HEK293T (cell line): ENCODE results near the gene PRKAR2A.

ENCODE experiments used
- CTCF ChIA-PET: fragments of 350-600 bp; formaldehyde crosslinking; extraction: SDS; loops from one replicate; lab custom pipeline; 2021; ENCODE audit warnings: antibody characterized with exemption, inconsistent platforms; lab: Yijun Ruan, JAX
- POLR2A ChIA-PET: fragments of 350-600 bp; formaldehyde crosslinking; extraction: SDS; loops from one replicate; lab custom pipeline; 2020; ENCODE audit warnings: antibody characterized with exemption, inconsistent platforms; lab: Yijun Ruan, JAX
- DNase-seq: peaks from one replicate; pipeline ENCODE4 v3.0.0; 2012; ENCODE audit warnings: mixed read lengths; ENCODE audit errors: extremely low spot score
- ARNT ChIP-seq: fragments of 450-650 bp; IDR thresholded peaks from 2 replicates; pipeline ENCODE4 v1.6.1; 2017; ENCODE audit warnings: mild to moderate bottlenecking
- BHLHE40 ChIP-seq: fragments of 450-650 bp; IDR thresholded peaks from 2 replicates; pipeline ENCODE4 v1.6.1; 2016; ENCODE audit warnings: mild to moderate bottlenecking, moderate library complexity, borderline replicate concordance
- CTBP1 ChIP-seq: fragments of 450-650 bp; IDR thresholded peaks from 2 replicates; pipeline ENCODE4 v1.6.1; 2016; ENCODE audit warnings: borderline replicate concordance
- ELF4 ChIP-seq: fragments of 450-650 bp; IDR thresholded peaks from 2 replicates; pipeline ENCODE4 v1.6.1; 2017; ENCODE audit warnings: antibody characterized with exemption
- FOXA1 ChIP-seq: fragments of 450-650 bp; IDR thresholded peaks from 2 replicates; pipeline ENCODE4 v1.6.1; 2016; ENCODE audit warnings: mild to moderate bottlenecking
- FOXK2 ChIP-seq: fragments of 450-650 bp; IDR thresholded peaks from 2 replicates; pipeline ENCODE4 v1.6.1; 2016; ENCODE audit warnings: mild to moderate bottlenecking
- FOXM1 ChIP-seq: fragments of 450-650 bp; IDR thresholded peaks from 2 replicates; pipeline ENCODE4 v1.6.1; 2017; ENCODE audit warnings: mild to moderate bottlenecking, borderline replicate concordance
- HDGF ChIP-seq: fragments of 450-650 bp; IDR thresholded peaks from 2 replicates; pipeline ENCODE4 v1.6.1; 2017; ENCODE audit warnings: antibody characterized with exemption, borderline replicate concordance
- L3MBTL2 ChIP-seq: fragments of 450-650 bp; conservative IDR thresholded peaks from 2 replicates; pipeline ENCODE4 v1.6.1; 2016; ENCODE audit warnings: mild to moderate bottlenecking
- LEF1 ChIP-seq: fragments of 450-650 bp; IDR thresholded peaks from 2 replicates; pipeline ENCODE4 v1.6.1; 2017; ENCODE audit warnings: mild to moderate bottlenecking, borderline replicate concordance
- NFRKB ChIP-seq: fragments of 450-650 bp; IDR thresholded peaks from 2 replicates; pipeline ENCODE4 v1.6.1; 2016; ENCODE audit warnings: mild to moderate bottlenecking, moderate library complexity
- SP1 ChIP-seq: fragments of 450-650 bp; IDR thresholded peaks from 2 replicates; pipeline ENCODE4 v1.6.1; 2017
- SUZ12 ChIP-seq: fragments of 450-650 bp; IDR thresholded peaks from 2 replicates; pipeline ENCODE4 v1.6.1; 2016; ENCODE audit warnings: mild to moderate bottlenecking
- TARDBP ChIP-seq: fragments of 450-650 bp; IDR thresholded peaks from 2 replicates; pipeline ENCODE4 v1.6.1; 2016
- ZNF384 ChIP-seq: fragments of 450-650 bp; IDR thresholded peaks from 2 replicates; pipeline ENCODE4 v1.6.1; 2016
- TF ChIP-seq, protein P1 (sequence below): fragments of 450-650 bp; IDR thresholded peaks from 2 replicates; pipeline ENCODE4 v1.6.1; 2016

The PRKAR2A gene

DNA sequence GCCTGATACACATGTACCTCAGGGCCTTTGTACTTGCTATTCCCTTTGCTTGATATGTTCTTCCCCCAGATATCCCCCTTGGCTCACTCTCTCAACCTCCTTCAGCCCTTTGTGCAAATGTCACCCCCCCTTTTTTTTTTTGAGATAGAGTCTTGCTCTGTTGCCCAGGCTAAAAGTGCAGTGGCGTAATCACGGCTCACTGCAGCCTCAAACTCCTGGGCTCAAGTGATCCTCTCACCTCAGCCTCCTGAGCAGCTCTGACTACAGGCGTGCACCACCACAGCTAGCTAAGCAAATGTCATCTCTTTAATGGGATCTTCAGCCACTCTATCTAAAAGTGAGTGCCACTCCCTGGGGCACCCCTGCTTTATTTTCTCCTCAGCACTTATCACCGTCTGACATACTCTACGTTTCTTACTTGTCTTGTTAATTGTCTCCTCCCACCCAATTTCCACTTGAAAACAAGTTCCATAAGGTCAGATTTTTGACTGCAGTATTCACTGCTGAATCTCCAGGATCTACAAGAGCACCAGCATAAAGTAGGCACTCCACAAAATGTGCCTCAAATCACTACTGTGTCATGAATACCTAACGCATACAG lies 145.3 kb downstream of the PRKAR2A start:
- DNase-seq: no peak
- CTCF ChIA-PET: interaction anchor here (0.7 kb wide), 1 partner anchor 270 kb away, joined by 3 read pairs; no protein-coding TSS in a partner anchor
- TF ChIP-seq ELF4 (no peak), FOXA1 (no peak), FOXM1 (no peak), ARNT (no peak), NFRKB (no peak)
- POLR2A ChIA-PET: interaction anchor here (0.9 kb wide), 1 partner anchor 15 kb away, joined by 3 read pairs; no protein-coding TSS in a partner anchor

DNA sequence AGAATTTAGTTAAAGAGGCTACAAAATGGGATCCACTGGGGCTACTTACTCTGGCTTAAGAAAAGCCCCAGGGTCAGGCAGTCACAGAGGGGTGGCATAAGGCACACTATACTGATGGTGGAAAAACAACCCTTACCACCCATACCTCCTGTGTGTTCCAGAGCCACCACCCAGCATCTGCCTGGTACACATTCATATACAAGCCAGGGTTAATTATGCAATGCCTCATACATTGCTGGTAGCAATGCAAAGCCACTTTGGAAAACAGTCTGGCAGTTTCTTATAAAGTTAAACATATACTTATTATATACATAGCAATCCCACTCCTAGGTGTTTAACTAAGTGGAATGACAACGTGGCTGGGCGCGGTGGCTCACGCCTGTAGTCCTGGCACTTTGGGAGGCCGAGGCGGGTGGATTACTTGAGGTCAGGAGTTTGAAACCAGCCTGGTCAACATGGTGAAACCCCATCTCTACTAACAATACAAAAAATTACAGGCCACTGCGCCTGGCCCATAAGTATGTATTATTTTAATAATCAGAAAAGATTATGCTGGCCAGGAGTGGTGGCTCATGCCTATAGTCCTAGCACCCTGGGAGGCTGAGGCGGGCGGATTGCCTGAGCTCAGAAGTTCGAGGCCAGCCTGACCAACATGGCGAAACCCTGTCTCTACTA lies 146.8 kb downstream of the PRKAR2A start:
- POLR2A ChIA-PET: interaction anchor here (1.2 kb wide), 1 partner anchor 16 kb away, joined by 3 read pairs; the partner anchor contains the start of gene IP6K2

DNA sequence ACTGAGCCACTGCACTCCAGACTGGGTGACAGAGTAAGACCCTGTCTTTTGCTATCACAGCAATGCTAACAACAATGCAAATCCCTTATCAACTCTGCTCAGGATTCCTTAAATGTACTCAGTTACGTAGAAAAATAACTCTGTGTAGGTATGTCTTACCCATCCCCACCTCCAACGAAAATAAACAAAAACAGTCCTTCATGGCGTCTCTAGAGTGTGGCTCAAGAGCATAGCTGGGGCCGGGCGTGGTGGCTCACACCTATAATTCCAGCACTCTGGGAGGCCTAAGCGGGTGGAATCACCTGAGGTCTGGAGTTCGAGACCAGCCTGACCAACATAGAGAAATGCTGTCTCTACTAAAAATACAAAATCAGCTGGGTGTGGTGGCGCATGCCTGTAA lies 148.8 kb downstream of the PRKAR2A start:
- CTCF ChIA-PET: no interaction called here
- DNase-seq: no peak
- POLR2A ChIA-PET: interaction anchor here (0.9 to 1.4 kb wide), 2 partner anchors 18 kb away, joined by 3 to 4 read pairs; partner anchors contain the start of gene IP6K2
- no peak for TF ChIP-seq BHLHE40
- no peak for TF ChIP-seq L3MBTL2
- no peak for TF ChIP-seq LEF1
- TF ChIP-seq FOXA1: no peak
- no peak for TF ChIP-seq ZNF384
- no peak for TF ChIP-seq HDGF
- no peak for TF ChIP-seq FOXM1
- TF ChIP-seq SUZ12: no peak
- TF ChIP-seq SP1: no peak
- TF ChIP-seq, protein P1, sequence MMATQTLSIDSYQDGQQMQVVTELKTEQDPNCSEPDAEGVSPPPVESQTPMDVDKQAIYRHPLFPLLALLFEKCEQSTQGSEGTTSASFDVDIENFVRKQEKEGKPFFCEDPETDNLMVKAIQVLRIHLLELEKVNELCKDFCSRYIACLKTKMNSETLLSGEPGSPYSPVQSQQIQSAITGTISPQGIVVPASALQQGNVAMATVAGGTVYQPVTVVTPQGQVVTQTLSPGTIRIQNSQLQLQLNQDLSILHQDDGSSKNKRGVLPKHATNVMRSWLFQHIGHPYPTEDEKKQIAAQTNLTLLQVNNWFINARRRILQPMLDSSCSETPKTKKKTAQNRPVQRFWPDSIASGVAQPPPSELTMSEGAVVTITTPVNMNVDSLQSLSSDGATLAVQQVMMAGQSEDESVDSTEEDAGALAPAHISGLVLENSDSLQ: no peak
- no peak for TF ChIP-seq FOXK2
- TF ChIP-seq ELF4: no peak
- TF ChIP-seq CTBP1: no peak
- no peak for TF ChIP-seq TARDBP
- TF ChIP-seq ARNT: no peak
- TF ChIP-seq NFRKB: no peak

More for the DNA sequence above, 146.8 kb downstream of the PRKAR2A start:
- DNase-seq: no peak
- no peak for TF ChIP-seq HDGF
- TF ChIP-seq FOXA1: no peak
- TF ChIP-seq L3MBTL2: no peak
- no peak for TF ChIP-seq FOXM1
- no peak for TF ChIP-seq SUZ12
- TF ChIP-seq LEF1: no peak
- TF ChIP-seq ARNT: no peak
- no peak for TF ChIP-seq CTBP1
- TF ChIP-seq FOXK2: no peak
- no peak for TF ChIP-seq TARDBP
- TF ChIP-seq BHLHE40: no peak
- no peak for TF ChIP-seq ELF4
- TF ChIP-seq SP1: no peak
- no peak for TF ChIP-seq ZNF384
- TF ChIP-seq, protein P1: no peak
- no peak for TF ChIP-seq NFRKB
- CTCF ChIA-PET: no interaction called here

DNA sequence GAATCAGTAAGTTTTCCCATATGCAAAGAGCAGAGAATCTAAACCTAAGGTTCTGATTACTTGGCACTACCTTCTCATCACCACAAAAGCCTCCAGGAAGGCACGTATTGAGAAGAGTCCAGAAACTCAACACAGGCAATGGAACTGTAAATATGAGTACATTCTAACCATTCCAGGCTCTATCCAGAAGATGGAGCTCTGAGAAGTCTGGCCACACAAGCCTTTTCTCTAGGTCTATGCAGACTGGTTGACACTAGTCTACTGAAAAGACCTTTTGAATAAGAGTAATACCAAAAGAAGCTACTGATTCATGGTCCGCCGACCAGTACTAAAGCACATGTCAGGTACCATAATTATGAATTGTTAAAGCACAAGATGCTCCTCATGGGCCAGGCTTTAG lies 149.7 kb downstream of the PRKAR2A start:
- ChIA-PET POLR2A (interaction anchor here (1.4 kb wide), 1 partner anchor 19 kb away, joined by 4 read pairs; the partner anchor contains the start of gene IP6K2), CTCF (interaction anchor here (0.5 to 0.7 kb wide), 4 partner anchors 12 to 1080 kb away, joined by 3 to 5 read pairs (median 4); partner anchors contain the start of gene NCKIPSD)
- DNase-seq: no peak
- TF ChIP-seq CTBP1: no peak
- no peak for TF ChIP-seq SP1
- TF ChIP-seq SUZ12: no peak
- TF ChIP-seq L3MBTL2: no peak
- TF ChIP-seq TARDBP: no peak
- no peak for TF ChIP-seq ELF4
- TF ChIP-seq NFRKB: no peak
- no peak for TF ChIP-seq HDGF
- no peak for TF ChIP-seq FOXM1
- TF ChIP-seq, protein P1: no peak

DNA sequence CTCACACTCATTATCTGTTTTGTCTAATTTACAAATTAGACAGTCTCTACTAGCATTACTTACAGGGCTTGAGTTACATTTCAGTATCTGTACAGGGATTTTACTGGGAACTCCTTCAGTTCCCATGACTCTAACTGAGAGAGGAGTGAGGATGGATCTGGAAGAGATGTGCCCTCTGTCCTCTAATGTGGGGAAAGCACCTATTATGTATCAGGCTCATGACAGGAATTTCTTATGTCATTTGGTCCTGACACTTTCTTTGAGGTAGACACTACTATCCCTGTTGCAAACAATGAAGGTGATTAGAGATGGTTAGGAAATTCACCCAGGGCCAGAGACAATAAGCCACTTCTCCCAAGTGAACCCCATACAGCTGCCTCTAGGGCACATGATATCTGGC lies 151.1 kb downstream of the PRKAR2A start:
- TF ChIP-seq, protein P1: no peak
- TF ChIP-seq FOXK2: no peak
- DNase-seq: no peak
- POLR2A ChIA-PET: interaction anchor here (1.9 kb wide), 1 partner anchor 20 kb away, joined by 6 read pairs; the partner anchor contains the start of gene IP6K2
- CTCF ChIA-PET: interaction anchor here (0.5 to 1.7 kb wide), 2 partner anchors 11 to 617 kb away, joined by 5 to 11 read pairs; partner anchors contain the start of gene NCKIPSD
